Coronary artery (tissue), 2 donors: Measurements from ENCODE around the gene ACSF3.
"Not testable (repeated sequence)": the region's sequence is repeated elsewhere in the genome, so short reads cannot be mapped to it uniquely, and the experiment has no call there.

ENCODE experiments used
- DNase-seq: peaks from one replicate; pipeline ENCODE4 v3.0.0-alpha.2; 2017; ENCODE audit warnings: low spot score
- H3K27ac ChIP-seq, 2 donors: fragments of 200-600 bp; sonication (generic); one replicate each; pipeline ENCODE4 v1.5.1; 2016 to 2019
- H3K4me3 ChIP-seq: fragments of 200-600 bp; sonication (generic); 2 replicates; pipeline ENCODE4 v1.5.1; 2016; ENCODE audit warnings: mild to moderate bottlenecking, moderate library complexity
- TF ChIP-seq, protein P1 (sequence below): fragments of 200-600 bp; sonication (generic); IDR thresholded peaks from one replicate; pipeline ENCODE4 v1.5.1; 2019; ENCODE audit warnings: antibody characterized with exemption

ACSF3 gene

DNA sequence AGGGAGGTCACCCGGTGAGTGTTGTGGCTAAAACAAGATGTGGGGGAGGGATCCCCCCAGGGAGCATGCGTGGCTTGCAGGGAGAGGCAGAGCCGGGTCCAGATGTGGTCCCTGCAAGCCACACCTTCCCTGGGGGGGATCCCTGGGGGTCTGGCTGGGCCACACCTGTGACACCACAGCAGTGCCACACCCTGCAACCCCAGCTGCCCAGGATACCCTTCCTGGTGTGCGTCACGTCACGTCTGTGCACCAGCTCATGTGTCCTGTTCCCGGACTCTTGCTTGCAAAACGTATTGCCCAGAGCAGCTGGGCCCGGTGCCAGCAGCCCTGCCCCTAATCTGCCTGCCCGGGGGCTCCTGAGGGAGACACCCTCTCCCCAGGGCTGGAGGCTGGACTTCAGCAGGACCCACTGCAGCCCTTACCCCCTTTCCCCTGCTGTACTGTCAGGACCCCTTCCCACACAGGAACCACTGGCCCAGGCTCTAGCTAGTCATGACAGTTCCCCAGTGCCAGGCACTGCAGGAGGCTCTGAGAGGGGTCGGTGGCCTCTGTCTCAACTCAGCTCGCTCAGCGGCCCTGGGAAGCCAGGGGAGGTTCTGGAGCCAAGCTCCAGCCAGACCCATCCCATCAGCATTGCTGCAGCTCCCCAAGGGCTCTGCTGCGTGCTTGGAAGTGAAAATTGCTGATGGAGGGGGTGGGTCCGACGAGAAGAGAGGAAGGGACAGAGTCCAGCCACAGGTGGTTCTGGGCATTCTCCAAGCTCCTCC lies 25.8 kb upstream of the ACSF3 start:
- Histone ChIP-seq H3K27ac (no peak overlapping the region), H3K4me3 (no peak overlapping the region)
- TF ChIP-seq, protein P1, sequence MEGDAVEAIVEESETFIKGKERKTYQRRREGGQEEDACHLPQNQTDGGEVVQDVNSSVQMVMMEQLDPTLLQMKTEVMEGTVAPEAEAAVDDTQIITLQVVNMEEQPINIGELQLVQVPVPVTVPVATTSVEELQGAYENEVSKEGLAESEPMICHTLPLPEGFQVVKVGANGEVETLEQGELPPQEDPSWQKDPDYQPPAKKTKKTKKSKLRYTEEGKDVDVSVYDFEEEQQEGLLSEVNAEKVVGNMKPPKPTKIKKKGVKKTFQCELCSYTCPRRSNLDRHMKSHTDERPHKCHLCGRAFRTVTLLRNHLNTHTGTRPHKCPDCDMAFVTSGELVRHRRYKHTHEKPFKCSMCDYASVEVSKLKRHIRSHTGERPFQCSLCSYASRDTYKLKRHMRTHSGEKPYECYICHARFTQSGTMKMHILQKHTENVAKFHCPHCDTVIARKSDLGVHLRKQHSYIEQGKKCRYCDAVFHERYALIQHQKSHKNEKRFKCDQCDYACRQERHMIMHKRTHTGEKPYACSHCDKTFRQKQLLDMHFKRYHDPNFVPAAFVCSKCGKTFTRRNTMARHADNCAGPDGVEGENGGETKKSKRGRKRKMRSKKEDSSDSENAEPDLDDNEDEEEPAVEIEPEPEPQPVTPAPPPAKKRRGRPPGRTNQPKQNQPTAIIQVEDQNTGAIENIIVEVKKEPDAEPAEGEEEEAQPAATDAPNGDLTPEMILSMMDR, result no peak
- DNase-seq, result no peak

DNA sequence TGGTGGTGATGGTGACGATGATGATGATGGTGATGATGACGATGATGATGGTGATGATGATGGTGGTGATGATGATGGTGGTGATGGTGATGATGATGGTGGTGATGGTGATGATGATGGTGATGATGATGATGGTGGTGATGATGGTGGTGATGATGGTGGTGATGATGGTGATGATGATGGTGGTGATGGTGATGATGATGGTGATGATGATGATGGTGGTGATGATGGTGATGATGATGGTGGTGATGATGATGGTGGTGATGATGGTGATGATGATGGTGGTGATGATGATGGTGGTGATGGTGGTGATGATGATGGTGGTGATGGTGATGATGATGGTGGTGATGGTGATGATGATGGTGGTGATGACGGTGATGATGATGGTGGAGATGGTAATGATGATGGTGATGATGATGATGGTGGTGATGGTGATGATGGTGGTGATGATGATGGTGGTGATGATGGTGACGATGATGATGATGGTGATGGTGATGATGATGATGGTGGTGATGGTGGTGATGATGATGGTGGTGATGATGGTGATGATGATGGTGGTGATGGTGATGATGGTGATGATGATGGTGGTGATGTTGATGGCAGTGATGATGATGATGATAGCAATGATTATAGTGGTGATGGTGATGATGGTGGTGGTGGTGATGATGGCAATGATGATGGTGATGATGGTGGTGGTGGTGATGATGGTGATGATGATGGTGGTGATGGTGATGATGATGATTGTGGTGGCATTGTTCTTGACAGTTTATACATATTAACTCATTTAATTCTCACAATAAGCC lies 24.6 kb upstream of the ACSF3 start:
- DNase-seq, H3K4me3 ChIP-seq, H3K27ac ChIP-seq: not testable (repeated sequence)

DNA sequence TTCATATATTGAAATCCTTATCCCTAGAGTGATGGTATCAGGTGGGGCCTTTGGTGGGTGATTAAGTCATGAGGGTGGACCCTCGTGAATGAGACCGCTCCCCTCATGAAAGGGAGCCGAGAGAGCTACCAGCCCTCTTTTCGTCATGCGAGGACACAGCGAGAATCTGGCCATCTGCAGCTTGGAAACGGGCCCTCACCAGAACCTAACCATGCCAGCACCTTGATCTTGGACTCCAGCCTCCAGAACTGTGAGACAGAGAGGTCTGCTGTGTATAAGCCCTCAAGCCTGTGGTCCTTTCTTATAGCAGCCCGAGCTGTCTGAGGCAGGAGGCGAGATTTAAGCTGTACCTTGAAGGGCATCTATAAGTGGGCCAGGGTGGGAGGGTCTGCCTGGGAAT lies 23.7 kb upstream of the ACSF3 start:
- TF ChIP-seq, protein P1, result no peak
- DNase-seq, result no peak
- H3K4me3 ChIP-seq, result no peak overlapping the region
- no peak overlapping the region for H3K27ac ChIP-seq

DNA sequence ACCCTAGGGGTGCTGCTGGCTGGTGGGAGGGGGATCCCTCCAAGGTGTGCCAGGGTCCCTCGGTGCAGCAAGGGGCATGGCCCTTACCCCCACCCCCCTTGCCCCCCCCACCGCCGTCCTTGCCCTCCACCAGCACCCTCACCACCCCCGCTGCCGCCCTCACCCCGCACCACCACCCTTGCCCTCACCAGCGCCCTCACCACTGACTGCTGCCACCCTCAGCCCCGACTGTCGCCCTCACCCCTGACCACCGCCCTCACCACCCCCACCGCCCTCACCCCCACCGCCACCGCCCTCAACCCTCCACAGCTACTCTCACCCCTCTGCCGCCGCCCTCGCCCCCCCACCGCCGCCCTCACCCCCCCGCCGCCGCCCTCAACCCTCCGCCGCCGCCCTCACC lies 23.1 kb upstream of the ACSF3 start:
- no peak overlapping the region for H3K27ac ChIP-seq
- no peak for DNase-seq
- TF ChIP-seq, protein P1, result no peak
- no peak overlapping the region for H3K4me3 ChIP-seq

DNA sequence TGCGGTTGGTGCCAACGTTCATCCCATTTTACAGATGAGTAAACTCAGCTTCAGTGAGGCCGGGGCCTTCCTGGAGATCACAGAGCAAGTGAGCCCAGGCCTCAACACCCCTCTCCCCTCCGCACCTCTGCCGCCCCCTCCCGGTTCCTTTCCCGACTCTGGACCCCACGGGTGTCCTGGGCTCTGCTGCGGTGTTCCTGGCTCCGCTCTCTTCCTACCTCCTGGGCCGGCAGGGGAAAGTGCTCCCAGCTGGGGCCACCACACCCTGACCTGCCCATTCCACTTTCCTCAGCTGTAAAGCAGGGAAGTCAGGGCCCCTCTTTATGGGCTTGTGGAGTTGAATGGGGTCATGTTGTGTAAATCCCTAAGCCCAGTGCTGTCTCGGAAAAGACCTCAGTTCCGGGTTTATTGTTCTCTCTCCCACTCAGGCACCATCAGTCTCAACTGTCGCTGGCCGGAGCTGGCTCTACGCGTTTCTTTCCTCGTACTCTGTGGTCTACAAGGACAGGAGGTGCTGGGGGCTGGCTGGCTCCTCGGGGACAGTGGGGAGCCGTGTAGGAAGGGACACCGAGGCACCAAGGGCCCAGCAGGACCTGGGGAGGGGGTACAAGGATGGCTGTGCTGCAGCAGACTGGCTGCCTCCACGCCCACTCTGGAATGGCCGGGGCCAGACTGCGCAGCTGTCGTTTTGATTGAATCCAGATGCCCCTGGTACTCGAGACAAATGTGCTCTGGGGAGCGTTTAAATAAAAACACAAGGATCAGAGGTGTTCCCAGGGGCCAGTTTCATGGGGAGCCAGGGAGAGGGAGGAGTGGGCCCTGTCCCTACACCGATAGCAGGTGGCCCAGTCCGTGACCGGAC lies 21.7 kb upstream of the ACSF3 start:
- Histone ChIP-seq H3K4me3 (no peak overlapping the region), H3K27ac (no peak overlapping the region)
- DNase-seq, result no peak
- TF ChIP-seq, protein P1, result no peak

DNA sequence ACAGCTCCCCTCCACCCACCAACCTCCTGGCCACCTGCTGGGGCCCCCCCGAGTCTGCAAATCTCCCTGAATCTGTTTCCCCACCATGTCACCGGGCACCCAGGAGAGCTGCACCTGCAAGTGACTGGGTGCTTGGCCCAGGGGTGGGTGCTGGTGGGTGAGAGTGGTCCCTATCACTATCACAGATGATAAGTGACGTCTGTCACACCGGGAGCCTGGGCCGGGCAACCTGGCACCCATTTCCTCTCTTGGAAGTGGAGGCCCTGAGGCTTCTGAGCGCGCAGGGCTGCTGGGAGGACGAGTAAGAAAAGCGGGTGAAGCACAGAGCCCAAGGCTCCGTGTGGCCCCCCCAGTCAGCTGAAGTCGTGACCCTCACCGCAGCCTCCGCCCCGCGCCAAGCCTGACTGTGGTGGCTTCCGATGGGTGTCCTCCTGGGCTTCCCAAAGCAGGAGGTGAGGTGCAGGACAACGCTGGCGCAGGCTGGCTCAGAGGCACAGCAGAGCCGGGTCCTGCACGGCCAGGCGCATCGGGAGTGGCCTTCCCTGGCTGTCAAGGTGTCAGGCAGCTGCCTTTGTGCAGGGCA lies 21.0 kb upstream of the ACSF3 start:
- TF ChIP-seq, protein P1, result no peak
- no peak overlapping the region for H3K4me3 ChIP-seq
- no peak for DNase-seq
- no peak overlapping the region for H3K27ac ChIP-seq
